ENCODE data around the gene TPGS2. TPM values are rescaled to one million over a fixed set of nuclear protein-coding genes. Genes with fewer than 3 reads are reported as not detected.

Gene TPGS2
- total RNA-seq, 1 donor from 2014 or later: 93.5 TPM

DNA sequence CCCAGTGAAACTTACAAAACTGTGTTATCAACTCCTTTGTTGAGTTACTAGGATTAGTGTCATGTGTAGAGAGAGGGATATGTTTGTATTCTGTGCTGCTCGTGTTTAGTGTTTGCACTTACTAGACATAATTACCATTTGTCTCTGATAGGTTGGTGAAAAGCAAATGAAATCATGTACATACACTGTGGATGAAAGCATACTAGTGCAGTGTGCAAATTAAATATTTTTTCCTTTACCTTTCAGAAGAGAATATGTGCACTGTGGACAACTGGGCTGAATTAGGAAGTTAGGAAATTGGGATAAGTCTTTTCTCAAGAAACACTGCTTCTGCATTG, 1.3 kb upstream of the TPGS2 start:
- H3K27ac Mint-ChIP-seq: peak overlapping the region; percentile 84
- H3K4me1 Mint-ChIP-seq: peaks cover 26% of the 10 kb centered on the region
- no peak for DNase-seq (ENCODE audit: low spot score in 2 of 2, unreplicated experiment in 2 of 2)
- TF ChIP-seq, protein P1, sequence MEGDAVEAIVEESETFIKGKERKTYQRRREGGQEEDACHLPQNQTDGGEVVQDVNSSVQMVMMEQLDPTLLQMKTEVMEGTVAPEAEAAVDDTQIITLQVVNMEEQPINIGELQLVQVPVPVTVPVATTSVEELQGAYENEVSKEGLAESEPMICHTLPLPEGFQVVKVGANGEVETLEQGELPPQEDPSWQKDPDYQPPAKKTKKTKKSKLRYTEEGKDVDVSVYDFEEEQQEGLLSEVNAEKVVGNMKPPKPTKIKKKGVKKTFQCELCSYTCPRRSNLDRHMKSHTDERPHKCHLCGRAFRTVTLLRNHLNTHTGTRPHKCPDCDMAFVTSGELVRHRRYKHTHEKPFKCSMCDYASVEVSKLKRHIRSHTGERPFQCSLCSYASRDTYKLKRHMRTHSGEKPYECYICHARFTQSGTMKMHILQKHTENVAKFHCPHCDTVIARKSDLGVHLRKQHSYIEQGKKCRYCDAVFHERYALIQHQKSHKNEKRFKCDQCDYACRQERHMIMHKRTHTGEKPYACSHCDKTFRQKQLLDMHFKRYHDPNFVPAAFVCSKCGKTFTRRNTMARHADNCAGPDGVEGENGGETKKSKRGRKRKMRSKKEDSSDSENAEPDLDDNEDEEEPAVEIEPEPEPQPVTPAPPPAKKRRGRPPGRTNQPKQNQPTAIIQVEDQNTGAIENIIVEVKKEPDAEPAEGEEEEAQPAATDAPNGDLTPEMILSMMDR (IDR thresholded peaks at IDR 0.05; ENCODE audit: unreplicated experiment): no peak
- peaks cover 6% of the 10 kb centered on the region for H3K36me3 Mint-ChIP-seq
- peak overlapping the region; percentile 97 for H3K4me3 Mint-ChIP-seq
- no peaks in the 10 kb centered on the region for H3K27me3 Mint-ChIP-seq (ENCODE audit: low read depth)
- peaks cover 4% of the 10 kb centered on the region for H3K9me3 Mint-ChIP-seq

DNA sequence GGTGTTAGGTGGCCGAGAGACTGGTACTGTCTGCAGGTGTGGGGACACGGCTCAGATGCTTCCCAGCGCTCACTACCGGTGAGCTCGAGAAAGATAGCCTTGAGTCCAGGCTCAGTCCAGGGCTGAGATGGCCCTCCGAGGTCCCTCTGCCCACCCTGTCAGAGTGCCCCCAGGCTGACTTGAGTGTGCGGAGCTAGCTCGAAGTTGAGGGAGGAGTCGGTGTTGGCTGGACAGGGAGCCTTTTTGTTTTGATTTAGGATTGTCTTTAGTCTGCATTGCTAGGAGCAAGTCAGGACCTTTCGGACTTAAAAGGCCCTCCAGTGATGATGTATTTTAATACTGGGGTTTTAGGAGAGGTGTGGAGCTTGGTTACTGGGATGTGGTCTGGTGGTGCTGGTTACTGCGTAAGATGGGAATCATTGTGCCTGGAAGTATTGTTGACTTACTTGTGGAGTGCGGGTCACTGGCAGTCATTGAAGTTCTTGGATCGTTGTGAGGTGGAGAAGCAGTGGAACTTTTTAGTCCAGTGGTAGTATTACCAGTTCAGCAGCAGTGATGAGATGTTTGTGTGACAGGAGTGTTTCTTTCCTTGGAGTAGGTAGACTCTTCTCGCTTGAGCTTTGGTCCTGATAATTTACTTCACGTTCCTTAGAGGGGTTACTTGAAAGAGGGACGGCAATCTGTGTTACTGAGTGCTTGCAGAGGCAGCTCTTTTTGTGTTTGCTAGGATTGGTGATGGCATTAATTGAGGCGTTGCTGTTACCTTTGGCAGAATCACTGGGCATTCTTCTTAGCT, 758 bp upstream of the TPGS2 start:
- H3K27me3 Mint-ChIP-seq (ENCODE audit: low read depth): no peaks in the 10 kb centered on the region
- peaks cover 26% of the 10 kb centered on the region for H3K4me1 Mint-ChIP-seq
- H3K36me3 Mint-ChIP-seq: peaks cover 9% of the 10 kb centered on the region

DNA sequence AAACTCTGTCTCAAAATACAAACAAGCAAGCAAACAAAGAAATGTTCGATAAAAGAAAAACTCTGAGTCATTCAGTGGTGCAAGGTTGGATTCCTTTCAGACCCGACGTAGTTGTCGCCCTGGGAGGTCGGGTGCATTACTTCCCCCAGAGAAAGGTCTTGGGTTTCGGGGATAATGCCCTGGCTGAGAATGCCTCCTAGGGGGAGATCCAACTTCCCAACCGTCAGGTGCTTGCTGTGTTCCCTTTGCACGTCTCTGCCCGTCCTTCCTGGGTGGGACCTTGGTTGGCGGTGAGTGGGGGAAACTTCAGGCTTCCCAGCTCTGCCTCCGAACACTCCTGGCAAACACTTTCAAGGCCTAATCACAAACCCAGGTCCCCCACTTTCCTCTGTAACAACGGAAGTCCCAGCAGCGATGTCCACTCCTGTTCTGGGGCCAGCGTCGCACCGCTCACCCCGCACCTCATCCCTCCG, 609 bp downstream of the TPGS2 start:
- peaks cover 19% of the 10 kb centered on the region for H3K36me3 Mint-ChIP-seq
- peak overlapping the region; percentile 96 for H3K27ac Mint-ChIP-seq
- peaks cover 26% of the 10 kb centered on the region for H3K4me1 Mint-ChIP-seq

More for the DNA sequence above, 758 bp upstream of the TPGS2 start:
- H3K9me3 Mint-ChIP-seq: peaks cover 4% of the 10 kb centered on the region
- peak overlapping the region; percentile 84 for H3K27ac Mint-ChIP-seq
- TF ChIP-seq, protein P1 (IDR thresholded peaks at IDR 0.05; ENCODE audit: unreplicated experiment): no peak
- peak in 1 of 2 experiments; percentile 18 for DNase-seq (ENCODE audit: low spot score in 2 of 2, unreplicated experiment in 2 of 2)
- H3K4me3 Mint-ChIP-seq: peak overlapping the region; percentile 97

DNA sequence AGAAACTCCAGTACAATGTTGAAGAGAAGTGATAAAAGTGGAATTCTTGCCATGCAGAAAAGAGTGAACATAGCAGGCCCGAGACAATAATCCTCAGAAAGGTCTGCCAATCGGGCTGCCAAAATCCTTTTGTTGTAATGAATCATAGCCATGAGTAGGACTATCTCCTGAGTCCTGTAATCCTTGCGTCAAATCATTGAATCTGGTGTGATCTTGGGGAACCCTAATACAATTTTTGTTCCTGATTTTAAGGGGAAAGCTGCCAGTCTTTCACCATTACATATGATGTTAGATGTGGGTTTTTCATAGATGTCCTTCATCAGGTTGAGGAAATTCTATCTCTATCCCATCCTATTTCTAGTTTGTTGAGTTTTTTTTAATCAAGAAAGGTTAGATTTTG, 2.2 kb downstream of the TPGS2 start:
- H3K36me3 Mint-ChIP-seq: peaks cover 25% of the 10 kb centered on the region
- no peaks in the 10 kb centered on the region for H3K27me3 Mint-ChIP-seq (ENCODE audit: low read depth)
- peaks cover 4% of the 10 kb centered on the region for H3K9me3 Mint-ChIP-seq
- no peak overlapping the region for H3K4me3 Mint-ChIP-seq
- H3K4me1 Mint-ChIP-seq: peaks cover 25% of the 10 kb centered on the region
- no peak for DNase-seq (ENCODE audit: low spot score in 2 of 2, unreplicated experiment in 2 of 2)
- TF ChIP-seq, protein P1 (IDR thresholded peaks at IDR 0.05; ENCODE audit: unreplicated experiment): no peak
- H3K27ac Mint-ChIP-seq: no peak overlapping the region

More for the DNA sequence above, 609 bp downstream of the TPGS2 start:
- TF ChIP-seq, protein P1 (IDR thresholded peaks at IDR 0.05; ENCODE audit: unreplicated experiment): no peak
- Mint-ChIP-seq H3K27me3 (ENCODE audit: low read depth) (no peaks in the 10 kb centered on the region), H3K4me3 (peak overlapping the region; percentile 97), H3K9me3 (peaks cover 4% of the 10 kb centered on the region)
- DNase-seq (ENCODE audit: low spot score in 2 of 2, unreplicated experiment in 2 of 2): no peak

DNA sequence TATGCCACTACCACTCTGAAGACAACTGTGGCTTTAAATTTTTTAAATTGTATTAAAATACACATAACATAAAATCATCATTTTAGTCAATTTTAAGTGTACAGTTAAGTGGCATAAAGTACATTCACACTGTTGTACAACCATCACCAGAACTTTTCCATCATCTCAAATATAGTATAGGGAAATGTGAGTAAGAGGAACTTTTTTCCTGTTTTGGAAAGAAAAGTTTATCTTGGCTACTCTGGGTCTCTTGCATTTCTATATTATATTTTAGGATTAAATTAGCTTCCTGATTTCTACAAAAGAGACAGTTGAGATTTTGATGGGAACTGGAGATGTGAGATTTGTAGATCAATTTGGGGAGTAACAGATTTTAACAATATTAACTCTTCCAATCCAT, 3.3 kb downstream of the TPGS2 start:
- TF ChIP-seq, protein P1 (IDR thresholded peaks at IDR 0.05; ENCODE audit: unreplicated experiment): no peak
- Mint-ChIP-seq H3K27ac (no peak overlapping the region), H3K4me3 (no peak overlapping the region), H3K9me3 (peaks cover 4% of the 10 kb centered on the region), H3K27me3 (ENCODE audit: low read depth) (no peaks in the 10 kb centered on the region), H3K4me1 (peaks cover 19% of the 10 kb centered on the region), H3K36me3 (peaks cover 27% of the 10 kb centered on the region)
- no peak for DNase-seq (ENCODE audit: low spot score in 2 of 2, unreplicated experiment in 2 of 2)

Measured in mesothelial cell of epicardium (in vitro differentiated cells).